K562 (cell line): ENCODE results near the gene CTPS1. TPM values are rescaled to one million over a fixed set of nuclear protein-coding genes. Genes with fewer than 3 reads are reported as not detected.
A peak's percentile ranks its signal among the peaks of the same experiment; 100 is the strongest.

ENCODE experiments used
- ARHGAP35 ChIP-seq: fragments of 450-650 bp; IDR thresholded peaks from 2 replicates; pipeline ENCODE4 v1.6.1; 2018; ENCODE audit not compliant: partially characterized antibody
- ARID2 ChIP-seq: fragments of 450-650 bp; IDR thresholded peaks from 2 replicates; pipeline ENCODE4 v1.6.1; 2017; ENCODE audit warnings: antibody characterized with exemption, mild to moderate bottlenecking
- CCNT2 ChIP-seq: IDR thresholded peaks from 2 replicates; pipeline ENCODE4 v1.6.1; 2011; ENCODE audit warnings: borderline replicate concordance, low read depth, mild to moderate bottlenecking, moderate library complexity, mixed read lengths, low read length; ENCODE audit not compliant: insufficient read length; ENCODE audit errors: extremely low read depth
- GTF2A2 ChIP-seq: IDR thresholded peaks from 2 replicates; pipeline ENCODE4 v1.6.1; 2016; ENCODE audit warnings: mild to moderate bottlenecking, missing genetic modification characterization, missing compliant biosample characterization
- HDAC3 ChIP-seq: fragments of 450-650 bp; IDR thresholded peaks from 2 replicates; pipeline ENCODE4 v1.6.1; 2018; ENCODE audit warnings: borderline replicate concordance, mild to moderate bottlenecking, moderate library complexity; ENCODE audit not compliant: partially characterized antibody
- KLF1 ChIP-seq: fragments of 450-650 bp; IDR thresholded peaks from 2 replicates; pipeline ENCODE4 v1.6.1; 2016; ENCODE audit warnings: missing genetic modification characterization, missing compliant biosample characterization
- MBD2 ChIP-seq: sonication (generic); IDR thresholded peaks from 2 replicates; pipeline ENCODE4 v1.6.1; 2016; ENCODE audit warnings: low read depth, borderline replicate concordance
- POLR2B ChIP-seq: fragments of 450-650 bp; IDR thresholded peaks from 2 replicates; pipeline ENCODE4 v1.6.1; 2018; ENCODE audit warnings: low read depth; ENCODE audit not compliant: partially characterized antibody
- POLR2H ChIP-seq: IDR thresholded peaks from 2 replicates; pipeline ENCODE4 v1.6.1; 2016; ENCODE audit warnings: missing genetic modification characterization, low read depth, mild to moderate bottlenecking, control low read depth, missing compliant biosample characterization, moderate library complexity
- RBBP5 ChIP-seq: fragments of 200-600 bp; sonication (generic); IDR thresholded peaks from 2 replicates; pipeline ENCODE4 v1.6.1; 2012; ENCODE audit warnings: borderline replicate concordance, mild to moderate bottlenecking, low read length, control low read depth, inconsistent platforms; ENCODE audit not compliant: insufficient read depth, poor library complexity, severe bottlenecking
- RUNX1 ChIP-seq: sonication (generic); IDR thresholded peaks from 2 replicates; pipeline ENCODE4 v1.6.1; 2016; ENCODE audit warnings: antibody characterized with exemption, low read depth
- SMC3 ChIP-seq: conservative IDR thresholded peaks from 2 replicates; pipeline ENCODE4 v1.6.1; 2011; ENCODE audit warnings: low read depth, low read length, improper control_type of control experiment; ENCODE audit not compliant: insufficient read depth
- STAT5A ChIP-seq: IDR thresholded peaks from 2 replicates; pipeline ENCODE4 v1.6.1; 2012; ENCODE audit warnings: low read length, inconsistent platforms, borderline replicate concordance
- TEAD4 ChIP-seq, 2 experiments: sonication (generic) in 1 of 2; formaldehyde crosslinking in 1 of 2; IDR thresholded peaks; 2 replicates each; pipeline versions ENCODE4 v1.6.1 to v1.8.0; 2012 to 2022; ENCODE audit warnings: borderline replicate concordance in 1 of 2, inconsistent platforms in 1 of 2, low read length in 1 of 2, mild to moderate bottlenecking in 1 of 2, missing genetic modification reagents in 1 of 2
- XRCC4 ChIP-seq: IDR thresholded peaks from one replicate; pipeline ENCODE4 v1.6.1; 2011; ENCODE audit not compliant: insufficient read depth, insufficient read length; ENCODE audit errors: extremely low read depth
- ZNF121 ChIP-seq: sonication (generic); formaldehyde crosslinking; conservative IDR thresholded peaks from 2 replicates; pipeline ENCODE4 v1.8.0; 2022; ENCODE audit warnings: missing genetic modification reagents
- ZNF143 ChIP-seq: sonication (generic); formaldehyde crosslinking; IDR thresholded peaks from 2 replicates; pipeline ENCODE4 v1.9.0; 2022; ENCODE audit warnings: mild to moderate bottlenecking, missing genetic modification reagents
- ZNF239 ChIP-seq: fragments of 250-450 bp; sonication (Bioruptor Pico); IDR thresholded peaks from 2 replicates; pipeline ENCODE4 v1.4.0; 2020; ENCODE audit warnings: mild to moderate bottlenecking
- ZNF282 ChIP-seq: sonication (generic); formaldehyde crosslinking; IDR thresholded peaks from 2 replicates; pipeline ENCODE4 v1.8.1; 2023; ENCODE audit warnings: missing genetic modification reagents
- ZNF507 ChIP-seq: conservative IDR thresholded peaks from 2 replicates; pipeline ENCODE4 v1.6.1; 2017; ENCODE audit warnings: missing genetic modification characterization, missing compliant biosample characterization
- polyA plus RNA-seq, 8 experiments: library from polyadenylated mRNA; depleted of rRNA in 4 of 8; stranded (reverse) in 5 of 8; unstranded in 3 of 8; fragments of >200 nt; fragmentation: Nextera tagmentation in 2 of 8; fragmentation: Illumina TruSeq in 1 of 8; extraction: Ambion mirVana in 2 of 8; extraction: Trizol in 1 of 8; gene quantifications; 2 replicates each; pipeline versions ENCODE4 v1.2.1 to v1.2.3, GENCODE V29; 2011 to 2014; ENCODE audit warnings: inconsistent platforms in 1 of 8, missing spikeins in 1 of 8
- total RNA-seq, 7 experiments: library from RNA; depleted of rRNA in 6 of 7; stranded (reverse); fragments of >200 nt in 6 of 7; fragmentation: Illumina TruSeq in 2 of 7; extraction: Trizol in 2 of 7; gene quantifications; 2 replicates each; pipeline versions ENCODE4 v1.2.1 to v1.2.3, GENCODE V29; 2011 to 2021; ENCODE audit warnings: low replicate concordance in 1 of 7
- TF ChIP-seq, protein P1 (sequence below): IDR thresholded peaks from 3 replicates; pipeline ENCODE4 v1.6.1; 2011; ENCODE audit warnings: borderline replicate concordance, mild to moderate bottlenecking; ENCODE audit not compliant: insufficient read length, insufficient read depth
- TF ChIP-seq, protein P2 (sequence below): fragments of 200-800 bp; sonication (Bioruptor generic); IDR thresholded peaks from 2 replicates; pipeline ENCODE4 v1.6.1; 2016; ENCODE audit warnings: missing genetic modification characterization, missing compliant biosample characterization

The CTPS1 gene
- total and polyA plus RNA-seq, 9 of the 15 experiments (the other 6 are each of a cell fraction or from before 2014, with no cell fraction given): 44.4 to 164 (median 87.7) TPM

- peak; percentile 50; the same call in 1 of the 2 replicates for TF ChIP-seq KLF1 (tag)
- TF ChIP-seq, protein P1, sequence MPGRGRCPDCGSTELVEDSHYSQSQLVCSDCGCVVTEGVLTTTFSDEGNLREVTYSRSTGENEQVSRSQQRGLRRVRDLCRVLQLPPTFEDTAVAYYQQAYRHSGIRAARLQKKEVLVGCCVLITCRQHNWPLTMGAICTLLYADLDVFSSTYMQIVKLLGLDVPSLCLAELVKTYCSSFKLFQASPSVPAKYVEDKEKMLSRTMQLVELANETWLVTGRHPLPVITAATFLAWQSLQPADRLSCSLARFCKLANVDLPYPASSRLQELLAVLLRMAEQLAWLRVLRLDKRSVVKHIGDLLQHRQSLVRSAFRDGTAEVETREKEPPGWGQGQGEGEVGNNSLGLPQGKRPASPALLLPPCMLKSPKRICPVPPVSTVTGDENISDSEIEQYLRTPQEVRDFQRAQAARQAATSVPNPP: no peak
- no peak for TF ChIP-seq POLR2B
- no peak for TF ChIP-seq ZNF507
- no peak for TF ChIP-seq MBD2
- no peak for TF ChIP-seq SMC3
- no peak for TF ChIP-seq XRCC4
- TF ChIP-seq, protein P2, sequence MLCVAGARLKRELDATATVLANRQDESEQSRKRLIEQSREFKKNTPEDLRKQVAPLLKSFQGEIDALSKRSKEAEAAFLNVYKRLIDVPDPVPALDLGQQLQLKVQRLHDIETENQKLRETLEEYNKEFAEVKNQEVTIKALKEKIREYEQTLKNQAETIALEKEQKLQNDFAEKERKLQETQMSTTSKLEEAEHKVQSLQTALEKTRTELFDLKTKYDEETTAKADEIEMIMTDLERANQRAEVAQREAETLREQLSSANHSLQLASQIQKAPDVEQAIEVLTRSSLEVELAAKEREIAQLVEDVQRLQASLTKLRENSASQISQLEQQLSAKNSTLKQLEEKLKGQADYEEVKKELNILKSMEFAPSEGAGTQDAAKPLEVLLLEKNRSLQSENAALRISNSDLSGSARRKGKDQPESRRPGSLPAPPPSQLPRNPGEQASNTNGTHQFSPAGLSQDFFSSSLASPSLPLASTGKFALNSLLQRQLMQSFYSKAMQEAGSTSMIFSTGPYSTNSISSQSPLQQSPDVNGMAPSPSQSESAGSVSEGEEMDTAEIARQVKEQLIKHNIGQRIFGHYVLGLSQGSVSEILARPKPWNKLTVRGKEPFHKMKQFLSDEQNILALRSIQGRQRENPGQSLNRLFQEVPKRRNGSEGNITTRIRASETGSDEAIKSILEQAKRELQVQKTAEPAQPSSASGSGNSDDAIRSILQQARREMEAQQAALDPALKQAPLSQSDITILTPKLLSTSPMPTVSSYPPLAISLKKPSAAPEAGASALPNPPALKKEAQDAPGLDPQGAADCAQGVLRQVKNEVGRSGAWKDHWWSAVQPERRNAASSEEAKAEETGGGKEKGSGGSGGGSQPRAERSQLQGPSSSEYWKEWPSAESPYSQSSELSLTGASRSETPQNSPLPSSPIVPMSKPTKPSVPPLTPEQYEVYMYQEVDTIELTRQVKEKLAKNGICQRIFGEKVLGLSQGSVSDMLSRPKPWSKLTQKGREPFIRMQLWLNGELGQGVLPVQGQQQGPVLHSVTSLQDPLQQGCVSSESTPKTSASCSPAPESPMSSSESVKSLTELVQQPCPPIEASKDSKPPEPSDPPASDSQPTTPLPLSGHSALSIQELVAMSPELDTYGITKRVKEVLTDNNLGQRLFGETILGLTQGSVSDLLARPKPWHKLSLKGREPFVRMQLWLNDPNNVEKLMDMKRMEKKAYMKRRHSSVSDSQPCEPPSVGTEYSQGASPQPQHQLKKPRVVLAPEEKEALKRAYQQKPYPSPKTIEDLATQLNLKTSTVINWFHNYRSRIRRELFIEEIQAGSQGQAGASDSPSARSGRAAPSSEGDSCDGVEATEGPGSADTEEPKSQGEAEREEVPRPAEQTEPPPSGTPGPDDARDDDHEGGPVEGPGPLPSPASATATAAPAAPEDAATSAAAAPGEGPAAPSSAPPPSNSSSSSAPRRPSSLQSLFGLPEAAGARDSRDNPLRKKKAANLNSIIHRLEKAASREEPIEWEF (CRISPR knock-in tag): no peak
- TF ChIP-seq ZNF143 (CRISPR knock-in tag): no peak
- no peak for TF ChIP-seq POLR2H
- peak; percentile 98 for TF ChIP-seq TEAD4 (IDR thresholded peaks at IDR 0.05; ENCODE audit: low read length)
- TF ChIP-seq TEAD4 (CRISPR knock-in tag; IDR thresholded peaks at IDR 0.05; ENCODE audit: borderline replicate concordance): no peak
- TF ChIP-seq CCNT2: peak; percentile 94
- no peak; the same call in 1 of the 2 replicates for TF ChIP-seq RUNX1
- TF ChIP-seq ARHGAP35: no peak
- TF ChIP-seq ZNF121: no peak
- TF ChIP-seq STAT5A: peak; percentile 72; the same call in 1 of the 2 replicates
- TF ChIP-seq ZNF282: no peak
- no peak for TF ChIP-seq ARID2
- TF ChIP-seq ZNF239 (CRISPR knock-in tag): peak; percentile 79
- no peak for TF ChIP-seq GTF2A2 (tag)
- TF ChIP-seq RBBP5: no peak
- peak; percentile 82 for TF ChIP-seq HDAC3
Measured at GRCh38 chr1:40974945-40975344, 4.6 kb upstream of the CTPS1 start (continued).
